Stimulated activated naive CD8-positive, alpha-beta T cell treated with anti-CD3 and anti-CD28 coated beads, Interleukin-15, Interleukin-2, amounts not matched to agents 100 ng/mL and 50 ng/mL, for 24 hours (primary cell): ENCODE data around the gene GOLGA6C.
"Not testable (repeated sequence)": the region's sequence is repeated elsewhere in the genome, so short reads cannot be mapped to it uniquely, and the experiment has no call there.

Source experiments
- H3K27ac Mint-ChIP-seq: one replicate; pipeline ENCODE4 v1.8.0; 2021; ENCODE audit warnings: mild to moderate bottlenecking, mixed read lengths
- H3K27me3 Mint-ChIP-seq: one replicate; pipeline ENCODE4 v1.8.0; 2021; ENCODE audit warnings: mixed read lengths
- H3K36me3 Mint-ChIP-seq: one replicate; pipeline ENCODE4 v1.8.0; 2021; ENCODE audit warnings: low read depth, mixed read lengths
- H3K4me1 Mint-ChIP-seq: one replicate; pipeline ENCODE4 v1.8.0; 2021; ENCODE audit warnings: low read depth, mixed read lengths
- H3K4me3 Mint-ChIP-seq: one replicate; pipeline ENCODE4 v1.8.0; 2021; ENCODE audit warnings: mild to moderate bottlenecking, mixed read lengths
- H3K9me3 Mint-ChIP-seq: one replicate; pipeline ENCODE4 v1.8.0; 2021; ENCODE audit warnings: mixed read lengths

The GOLGA6C gene

DNA sequence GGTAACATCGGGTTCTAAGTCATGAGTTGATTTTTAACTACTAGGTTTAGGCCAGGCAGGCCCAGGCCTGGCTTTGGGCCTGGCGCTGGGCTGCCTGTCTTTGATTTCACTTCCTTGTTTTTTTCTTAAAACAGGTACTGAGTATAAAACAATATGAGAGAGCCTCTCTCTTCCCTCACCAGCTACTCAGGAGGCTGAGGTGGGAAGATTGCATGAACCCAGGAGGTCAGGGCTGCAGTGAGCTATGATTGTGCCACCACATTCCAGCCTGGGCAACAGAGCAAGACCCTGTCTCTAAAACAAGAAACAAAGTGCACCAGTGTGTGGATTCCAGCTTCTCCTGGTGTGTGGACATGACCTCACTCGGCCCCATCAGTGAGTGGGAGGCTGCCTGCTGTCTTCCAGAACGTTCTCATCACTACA lies 38.6 kb upstream of the GOLGA6C start:
- not testable (repeated sequence) for H3K4me1 Mint-ChIP-seq, H3K27ac Mint-ChIP-seq, H3K27me3 Mint-ChIP-seq, H3K9me3 Mint-ChIP-seq, H3K4me3 Mint-ChIP-seq, H3K36me3 Mint-ChIP-seq

- Mint-ChIP-seq H3K27me3 (no peaks in the 10 kb centered on the region), H3K4me3 (no peak overlapping the region), H3K36me3 (no peaks in the 10 kb centered on the region), H3K27ac (no peak overlapping the region), H3K9me3 (no peaks in the 10 kb centered on the region), H3K4me1 (no peaks in the 10 kb centered on the region)
These were observed 34.4 kb upstream of the GOLGA6C start for GRCh38 chr15:75223688-75224087.

- Mint-ChIP-seq H3K27me3 (no peaks in the 10 kb centered on the region), H3K4me1 (no peaks in the 10 kb centered on the region), H3K27ac (no peak overlapping the region), H3K36me3 (no peaks in the 10 kb centered on the region), H3K4me3 (no peak overlapping the region), H3K9me3 (no peaks in the 10 kb centered on the region)
These were observed 33.9 kb upstream of the GOLGA6C start for GRCh38 chr15:75224281-75224680.

- not testable (repeated sequence) for H3K27ac Mint-ChIP-seq, H3K4me1 Mint-ChIP-seq, H3K9me3 Mint-ChIP-seq, H3K4me3 Mint-ChIP-seq, H3K27me3 Mint-ChIP-seq, H3K36me3 Mint-ChIP-seq
These were observed 32.9 kb upstream of the GOLGA6C start for GRCh38 chr15:75225102-75225836.

DNA sequence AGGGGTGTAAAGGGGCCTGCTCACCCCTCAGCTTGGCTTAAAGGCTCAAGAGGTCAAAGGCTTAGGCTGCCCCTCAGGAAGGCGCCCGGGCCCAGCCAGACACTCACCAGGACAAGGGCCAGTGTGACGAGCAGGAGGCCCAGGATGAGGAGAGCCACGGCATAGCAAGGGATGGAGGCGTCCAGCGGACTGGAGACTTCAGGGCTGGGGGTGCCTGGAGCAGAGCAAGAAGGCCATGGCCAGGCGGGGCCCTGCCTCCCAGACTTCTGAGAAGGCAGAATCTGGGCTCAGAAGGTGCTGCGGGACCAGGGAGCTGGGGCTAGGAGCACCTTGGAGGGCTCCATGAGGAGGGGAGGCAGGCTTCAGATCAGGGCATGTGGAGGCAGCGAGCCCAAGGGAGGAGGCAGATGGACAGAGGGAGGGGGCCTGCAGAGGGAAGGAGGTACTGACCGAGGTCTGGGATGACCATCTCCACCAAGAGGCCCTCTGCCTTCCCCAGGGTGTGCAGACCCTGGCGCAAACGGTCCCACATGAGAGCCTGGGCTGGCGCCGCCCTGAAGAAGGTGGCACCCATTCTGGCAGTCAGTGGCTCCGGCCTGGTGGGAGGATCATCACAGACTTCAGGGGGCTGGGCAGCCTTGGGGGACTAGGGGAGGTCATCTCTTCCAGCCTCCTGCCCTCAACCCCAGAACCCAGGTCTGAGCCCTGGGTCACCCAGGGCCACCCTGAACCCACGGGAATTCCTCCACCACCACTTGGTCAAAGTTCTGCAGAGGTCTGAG lies 32.0 kb upstream of the GOLGA6C start:
- Mint-ChIP-seq H3K27ac (no peak overlapping the region), H3K27me3 (no peaks in the 10 kb centered on the region)

DNA sequence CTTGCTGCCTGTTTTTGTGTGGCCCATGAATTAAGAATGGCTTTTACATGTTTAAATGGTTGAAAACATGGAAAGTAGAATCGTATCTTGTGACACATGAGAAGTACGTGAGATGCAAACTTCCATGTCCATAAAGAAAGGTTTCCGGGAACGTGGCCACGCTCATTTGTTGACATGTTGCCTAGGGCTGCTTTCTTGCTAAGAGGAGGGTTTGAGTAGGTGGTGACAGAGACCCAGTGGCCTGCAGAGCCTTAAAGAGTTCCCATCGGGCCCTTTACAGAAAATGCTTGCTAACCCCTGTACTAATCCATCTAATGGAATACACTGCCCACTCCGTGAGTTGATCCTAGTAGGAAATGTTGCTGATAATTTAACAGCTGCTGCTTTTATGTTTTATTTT lies 31.0 kb upstream of the GOLGA6C start:
- H3K27me3 Mint-ChIP-seq, H3K4me1 Mint-ChIP-seq, H3K27ac Mint-ChIP-seq, H3K9me3 Mint-ChIP-seq, H3K4me3 Mint-ChIP-seq, H3K36me3 Mint-ChIP-seq: not testable (repeated sequence)

More for the DNA sequence above, 32.0 kb upstream of the GOLGA6C start:
- no peak overlapping the region for H3K4me3 Mint-ChIP-seq
- H3K4me1 Mint-ChIP-seq = no peaks in the 10 kb centered on the region
- no peaks in the 10 kb centered on the region for H3K36me3 Mint-ChIP-seq
- no peaks in the 10 kb centered on the region for H3K9me3 Mint-ChIP-seq

GRCh38 chr15:75227663-75228280 lies 30.4 kb upstream of the GOLGA6C start:
- H3K36me3 Mint-ChIP-seq = no peaks in the 10 kb centered on the region
- no peaks in the 10 kb centered on the region for H3K9me3 Mint-ChIP-seq
- no peak overlapping the region for H3K27ac Mint-ChIP-seq
- H3K4me1 Mint-ChIP-seq = no peaks in the 10 kb centered on the region
- no peak overlapping the region for H3K4me3 Mint-ChIP-seq
- H3K27me3 Mint-ChIP-seq = peaks cover 10% of the 10 kb centered on the region

- Mint-ChIP-seq H3K4me3 (no peak overlapping the region), H3K4me1 (no peaks in the 10 kb centered on the region), H3K27me3 (peaks cover 12% of the 10 kb centered on the region), H3K9me3 (no peaks in the 10 kb centered on the region), H3K27ac (no peak overlapping the region), H3K36me3 (no peaks in the 10 kb centered on the region)
These were observed 29.3 kb upstream of the GOLGA6C start for GRCh38 chr15:75228787-75229186.

- Mint-ChIP-seq H3K9me3 (no peaks in the 10 kb centered on the region), H3K4me1 (no peaks in the 10 kb centered on the region), H3K27ac (no peak overlapping the region), H3K27me3 (peaks cover 13% of the 10 kb centered on the region), H3K36me3 (no peaks in the 10 kb centered on the region), H3K4me3 (no peak overlapping the region)
These were observed 28.7 kb upstream of the GOLGA6C start for GRCh38 chr15:75229191-75230015.

DNA sequence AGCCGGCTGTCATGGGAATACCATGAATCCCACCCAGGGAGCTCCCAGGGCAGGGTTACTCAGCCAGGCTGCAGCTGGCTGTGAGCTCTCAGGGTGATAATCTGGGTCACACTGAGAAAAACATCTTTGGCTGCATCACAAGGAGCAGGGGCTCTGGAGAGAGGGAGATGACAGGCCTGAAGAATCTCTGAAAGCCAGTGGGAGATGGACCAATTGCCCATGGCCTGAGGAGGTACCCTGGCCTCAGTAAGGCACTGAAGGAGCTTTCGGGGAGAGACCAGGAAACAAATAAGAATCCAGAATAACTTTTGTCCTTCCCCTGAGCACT lies 28.2 kb upstream of the GOLGA6C start:
- Mint-ChIP-seq H3K9me3 (no peaks in the 10 kb centered on the region), H3K27me3 (peaks cover 15% of the 10 kb centered on the region), H3K4me3 (no peak overlapping the region), H3K36me3 (no peaks in the 10 kb centered on the region), H3K4me1 (no peaks in the 10 kb centered on the region), H3K27ac (no peak overlapping the region)

GRCh38 chr15:75230551-75231371 lies 27.4 kb upstream of the GOLGA6C start:
- H3K9me3 Mint-ChIP-seq = no peaks in the 10 kb centered on the region
- no peaks in the 10 kb centered on the region for H3K4me1 Mint-ChIP-seq
- no peak overlapping the region for H3K27ac Mint-ChIP-seq
- H3K4me3 Mint-ChIP-seq = no peak overlapping the region
- no peaks in the 10 kb centered on the region for H3K36me3 Mint-ChIP-seq
- peaks cover 18% of the 10 kb centered on the region for H3K27me3 Mint-ChIP-seq

- H3K4me3 Mint-ChIP-seq = no peak overlapping the region
- no peak overlapping the region for H3K27ac Mint-ChIP-seq
- no peaks in the 10 kb centered on the region for H3K36me3 Mint-ChIP-seq
- H3K4me1 Mint-ChIP-seq = no peaks in the 10 kb centered on the region
- peaks cover 18% of the 10 kb centered on the region for H3K27me3 Mint-ChIP-seq
- no peaks in the 10 kb centered on the region for H3K9me3 Mint-ChIP-seq
These were observed 26.3 kb upstream of the GOLGA6C start for GRCh38 chr15:75231836-75232235.

GRCh38 chr15:75232252-75232813 lies 25.8 kb upstream of the GOLGA6C start:
- Mint-ChIP-seq H3K9me3 (no peaks in the 10 kb centered on the region), H3K27ac (no peak overlapping the region), H3K36me3 (no peaks in the 10 kb centered on the region), H3K27me3 (peaks cover 18% of the 10 kb centered on the region), H3K4me3 (no peak overlapping the region), H3K4me1 (no peaks in the 10 kb centered on the region)
